HepG2 (cell line): ENCODE measurements around the gene C14orf132. TPM values are rescaled to one million over a fixed set of nuclear protein-coding genes. Genes with fewer than 3 reads are reported as not detected.

Source experiments
- PREB ChIP-seq: sonication (generic); formaldehyde crosslinking; IDR thresholded peaks from 2 replicates; pipeline ENCODE4 v1.4.0; 2020; ENCODE audit warnings: missing genetic modification reagents
- STAG1 ChIP-seq: sonication (generic); formaldehyde crosslinking; IDR thresholded peaks from 2 replicates; pipeline ENCODE4 v1.4.0; 2020; ENCODE audit warnings: missing genetic modification reagents
- polyA plus RNA-seq, 8 experiments: library from polyadenylated mRNA; depleted of rRNA in 3 of 8; stranded (reverse) in 7 of 8; unstranded in 1 of 8; fragments of >200 nt; fragmentation: Illumina TruSeq in 4 of 8; extraction: Trizol in 4 of 8; gene quantifications; 2 replicates each; pipeline versions ENCODE4 v1.2.1 to v1.2.3, GENCODE V29; 2011 to 2016; ENCODE audit warnings: low read depth in 4 of 8, missing spikeins in 1 of 8, mixed read lengths in 1 of 8; ENCODE audit not compliant: insufficient read depth in 1 of 8
- total RNA-seq, 5 experiments: library from RNA; depleted of rRNA; stranded (reverse); fragments of >200 nt; fragmentation: Illumina TruSeq; extraction: Trizol; gene quantifications; 2 replicates each; pipeline ENCODE4 v1.2.3, GENCODE V29; 2016; ENCODE audit warnings: low read depth in 1 of 5
- TF ChIP-seq, protein P1 (sequence below), 2 experiments: sonication (generic) in 1 of 2; formaldehyde crosslinking in 1 of 2; IDR thresholded peaks; 2 replicates each; pipeline versions ENCODE4 v1.5.1 to v1.6.1; 2011 to 2020; ENCODE audit warnings: borderline replicate concordance in 1 of 2, low read depth in 1 of 2, low read length in 1 of 2, mild to moderate bottlenecking in 1 of 2, missing genetic modification reagents in 1 of 2, moderate library complexity in 1 of 2
- TF ChIP-seq, protein P2 (sequence below): sonication (generic); formaldehyde crosslinking; IDR thresholded peaks from 2 replicates; pipeline ENCODE4 v1.4.0; 2020; ENCODE audit warnings: missing genetic modification reagents, mild to moderate bottlenecking, borderline replicate concordance
- TF ChIP-seq, protein P3 (sequence below): sonication (generic); formaldehyde crosslinking; IDR thresholded peaks from 2 replicates; pipeline ENCODE4 v1.8.0; 2022; ENCODE audit warnings: missing genetic modification reagents, low read depth, mild to moderate bottlenecking, borderline replicate concordance

The C14orf132 gene
- total and polyA plus RNA-seq, 2 of the 13 experiments (the other 11 are each of a cell fraction or from before 2014, with no cell fraction given): 0.13 to 0.15 TPM

DNA sequence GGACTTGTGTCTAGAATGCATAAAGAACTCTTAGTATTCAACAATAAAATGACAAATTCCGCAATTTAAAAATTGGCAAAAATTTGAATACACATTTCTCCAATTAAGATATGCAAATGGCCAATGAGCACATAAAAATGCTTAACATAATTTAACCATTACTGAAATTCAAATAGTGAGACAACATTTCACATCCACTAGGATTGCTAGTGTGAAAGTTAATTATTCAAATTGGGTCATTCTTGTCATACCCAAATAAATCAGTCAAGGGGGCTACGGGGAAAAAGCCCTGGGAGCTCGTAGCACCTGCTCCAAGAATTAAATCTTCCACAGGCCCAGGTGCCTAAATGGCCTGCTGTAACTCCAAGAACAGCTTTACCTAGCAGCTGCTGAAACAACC lies 25.0 kb upstream of the C14orf132 start (continued):
- TF ChIP-seq, protein P1, sequence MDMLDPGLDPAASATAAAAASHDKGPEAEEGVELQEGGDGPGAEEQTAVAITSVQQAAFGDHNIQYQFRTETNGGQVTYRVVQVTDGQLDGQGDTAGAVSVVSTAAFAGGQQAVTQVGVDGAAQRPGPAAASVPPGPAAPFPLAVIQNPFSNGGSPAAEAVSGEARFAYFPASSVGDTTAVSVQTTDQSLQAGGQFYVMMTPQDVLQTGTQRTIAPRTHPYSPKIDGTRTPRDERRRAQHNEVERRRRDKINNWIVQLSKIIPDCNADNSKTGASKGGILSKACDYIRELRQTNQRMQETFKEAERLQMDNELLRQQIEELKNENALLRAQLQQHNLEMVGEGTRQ (IDR thresholded peaks at IDR 0.05; ENCODE audit: low read depth, low read length): no peak
- TF ChIP-seq, protein P1 (CRISPR knock-in tag; IDR thresholded peaks at IDR 0.05; ENCODE audit: borderline replicate concordance): no peak
- TF ChIP-seq, protein P2, sequence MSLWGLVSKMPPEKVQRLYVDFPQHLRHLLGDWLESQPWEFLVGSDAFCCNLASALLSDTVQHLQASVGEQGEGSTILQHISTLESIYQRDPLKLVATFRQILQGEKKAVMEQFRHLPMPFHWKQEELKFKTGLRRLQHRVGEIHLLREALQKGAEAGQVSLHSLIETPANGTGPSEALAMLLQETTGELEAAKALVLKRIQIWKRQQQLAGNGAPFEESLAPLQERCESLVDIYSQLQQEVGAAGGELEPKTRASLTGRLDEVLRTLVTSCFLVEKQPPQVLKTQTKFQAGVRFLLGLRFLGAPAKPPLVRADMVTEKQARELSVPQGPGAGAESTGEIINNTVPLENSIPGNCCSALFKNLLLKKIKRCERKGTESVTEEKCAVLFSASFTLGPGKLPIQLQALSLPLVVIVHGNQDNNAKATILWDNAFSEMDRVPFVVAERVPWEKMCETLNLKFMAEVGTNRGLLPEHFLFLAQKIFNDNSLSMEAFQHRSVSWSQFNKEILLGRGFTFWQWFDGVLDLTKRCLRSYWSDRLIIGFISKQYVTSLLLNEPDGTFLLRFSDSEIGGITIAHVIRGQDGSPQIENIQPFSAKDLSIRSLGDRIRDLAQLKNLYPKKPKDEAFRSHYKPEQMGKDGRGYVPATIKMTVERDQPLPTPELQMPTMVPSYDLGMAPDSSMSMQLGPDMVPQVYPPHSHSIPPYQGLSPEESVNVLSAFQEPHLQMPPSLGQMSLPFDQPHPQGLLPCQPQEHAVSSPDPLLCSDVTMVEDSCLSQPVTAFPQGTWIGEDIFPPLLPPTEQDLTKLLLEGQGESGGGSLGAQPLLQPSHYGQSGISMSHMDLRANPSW (CRISPR knock-in tag): no peak
- no peak for TF ChIP-seq PREB (CRISPR knock-in tag)
- TF ChIP-seq, protein P3, sequence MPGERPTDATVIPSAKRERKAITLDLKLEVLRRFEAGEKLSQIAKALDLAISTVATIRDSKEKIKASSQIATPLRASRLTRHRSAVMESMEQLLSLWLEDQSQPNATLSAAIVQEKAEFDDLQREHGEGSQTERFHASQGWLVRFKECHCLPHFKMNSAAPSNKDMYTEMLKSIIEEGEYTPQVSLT (CRISPR knock-in tag): no peak
- no peak for TF ChIP-seq STAG1 (CRISPR knock-in tag)
